IMR-90 (cell line): ENCODE data around the gene IGFBP3. TPM values are rescaled to one million over a fixed set of nuclear protein-coding genes. Genes with fewer than 3 reads are reported as not detected.

Experiments used
- ATAC-seq: fragments of 200-7000 bp; cut with Tn5 transposase; 2 replicates; pipeline ENCODE4 v1.9.1; 2020; ENCODE audit warnings: low read depth, mild to moderate bottlenecking, moderate library complexity
- BruUV-seq: library from RNA; stranded (reverse); fragments of 400-500 nt; replicated peaks from 2 replicates; lab custom pipeline; 2021; lab: Mats Ljungman, UMichigan
- CTCF ChIA-PET: fragments of 300-600 bp; formaldehyde crosslinking; extraction: SDS; loops from one replicate; lab custom pipeline; 2021; ENCODE audit warnings: antibody characterized with exemption; lab: Yijun Ruan, JAX
- POLR2A ChIA-PET: fragments of 300-600 bp; sonication (Branson Sonifier 250); formaldehyde crosslinking; loops from one replicate; lab custom pipeline; 2022; ENCODE audit warnings: antibody characterized with exemption; ENCODE audit not compliant: unreplicated experiment; lab: Charles Lee
- DNase-seq: peaks from one replicate; pipeline ENCODE4 v3.0.0; 2013
- H2AFZ ChIP-seq: replicated peaks from 2 replicates; pipeline ENCODE3; 2013; ENCODE audit warnings: low read length, mild to moderate bottlenecking; ENCODE audit not compliant: poor library complexity
- H2AK5ac ChIP-seq: 2 replicates; pipeline ENCODE4 v1.6.1; 2013; ENCODE audit warnings: low read depth, low read length, inconsistent platforms
- H2AK9ac ChIP-seq: replicated peaks from 2 replicates; pipeline ENCODE3; 2013; ENCODE audit warnings: mild to moderate bottlenecking, low read depth, low read length, moderate library complexity; ENCODE audit not compliant: poor library complexity
- H2BK120ac ChIP-seq: 2 replicates; pipeline ENCODE4 v1.6.1; 2013; ENCODE audit warnings: low read depth, low read length, inconsistent platforms
- H2BK15ac ChIP-seq: 3 replicates; pipeline ENCODE4 v1.6.1; 2013; ENCODE audit warnings: low read depth, low read length, inconsistent platforms
- H2BK20ac ChIP-seq: 2 replicates; pipeline ENCODE4 v1.6.1; 2013; ENCODE audit warnings: low read depth, mild to moderate bottlenecking, inconsistent platforms, low read length, moderate library complexity
- H2BK5ac ChIP-seq: 2 replicates; pipeline ENCODE4 v1.6.1; 2013; ENCODE audit warnings: mild to moderate bottlenecking, low read depth, low read length, inconsistent platforms; ENCODE audit not compliant: poor library complexity, severe bottlenecking
- H3K14ac ChIP-seq: replicated peaks from 2 replicates; pipeline ENCODE4 v1.6.1; 2013; ENCODE audit warnings: low read depth, low read length, inconsistent platforms
- H3K18ac ChIP-seq: 2 replicates; pipeline ENCODE4 v1.6.1; 2013; ENCODE audit warnings: low read depth, low read length, control low read depth
- H3K23ac ChIP-seq: 2 replicates; pipeline ENCODE4 v1.6.1; 2013; ENCODE audit warnings: low read depth, low read length, inconsistent platforms
- H3K27ac ChIP-seq: 2 replicates; pipeline ENCODE4 v1.5.1; 2013; ENCODE audit warnings: mild to moderate bottlenecking, control low read depth, low read length; ENCODE audit not compliant: insufficient read depth
- H3K27me3 ChIP-seq: 2 replicates; pipeline ENCODE4 v1.6.1; 2013; ENCODE audit warnings: low read length; ENCODE audit not compliant: control insufficient read depth, insufficient read depth
- H3K36me3 ChIP-seq: 2 replicates; pipeline ENCODE4 v1.6.1; 2013; ENCODE audit warnings: low read length, mixed read lengths; ENCODE audit not compliant: control insufficient read depth, insufficient read depth
- H3K4ac ChIP-seq: 2 replicates; pipeline ENCODE4 v1.6.1; 2013; ENCODE audit warnings: low read depth, low read length, inconsistent platforms
- H3K4me1 ChIP-seq: 2 replicates; pipeline ENCODE4 v1.6.1; 2013; ENCODE audit warnings: low read length, mixed read lengths; ENCODE audit not compliant: control insufficient read depth, insufficient read depth
- H3K4me2 ChIP-seq: 2 replicates; pipeline ENCODE4 v1.6.1; 2013; ENCODE audit warnings: low read depth, mild to moderate bottlenecking, control low read depth, low read length, moderate library complexity
- H3K4me3 ChIP-seq: 2 replicates; pipeline ENCODE4 v1.5.1; 2013; ENCODE audit warnings: low read depth, mild to moderate bottlenecking, control low read depth, low read length, moderate library complexity; ENCODE audit not compliant: insufficient read depth
- H3K56ac ChIP-seq: 2 replicates; pipeline ENCODE4 v1.6.1; 2013; ENCODE audit warnings: low read length, inconsistent platforms; ENCODE audit not compliant: insufficient read depth; ENCODE audit errors: extremely low read depth
- H3K79me1 ChIP-seq, 2 experiments: 2 replicates each; pipeline ENCODE4 v1.6.1; 2013; ENCODE audit warnings: low read length in 2 of 2, inconsistent platforms in 1 of 2, low read depth in 1 of 2
- H3K9ac ChIP-seq: 2 replicates; pipeline ENCODE4 v1.6.1; 2013; ENCODE audit warnings: low read depth, low read length, control low read depth
- H3K9me1 ChIP-seq: 2 replicates; pipeline ENCODE4 v1.6.1; 2013; ENCODE audit warnings: low read length, inconsistent platforms; ENCODE audit not compliant: insufficient read depth
- H3K9me3 ChIP-seq: 2 replicates; pipeline ENCODE4 v1.6.1; 2013; ENCODE audit warnings: low read length; ENCODE audit not compliant: control insufficient read depth, insufficient read depth
- H4K20me1 ChIP-seq: 2 replicates; pipeline ENCODE4 v1.6.1; 2013; ENCODE audit warnings: low read length, inconsistent platforms; ENCODE audit not compliant: insufficient read depth
- H4K5ac ChIP-seq: 2 replicates; pipeline ENCODE4 v1.6.1; 2013; ENCODE audit warnings: mild to moderate bottlenecking, low read depth, low read length, control low read depth
- H4K8ac ChIP-seq, 2 experiments: 2 replicates each; pipeline ENCODE4 v1.6.1; 2013; ENCODE audit warnings: low read depth in 2 of 2, low read length in 2 of 2, control low read depth in 1 of 2, inconsistent platforms in 1 of 2
- H4K91ac ChIP-seq: 2 replicates; pipeline ENCODE4 v1.6.1; 2013; ENCODE audit warnings: low read depth, low read length, inconsistent platforms; ENCODE audit not compliant: insufficient read depth
- CEBPB ChIP-seq: IDR thresholded peaks from 2 replicates; pipeline ENCODE4 v1.6.1; 2012; ENCODE audit warnings: low read depth, low read length, improper control_type of control experiment
- CHD1 ChIP-seq: IDR thresholded peaks from 2 replicates; pipeline ENCODE4 v1.6.1; 2012; ENCODE audit warnings: low read depth, low read length, improper control_type of control experiment
- FOS ChIP-seq: fragments of 150-350 bp; IDR thresholded peaks from 2 replicates; pipeline ENCODE4 v1.6.1; 2016; ENCODE audit warnings: low read depth, low read length
- MAZ ChIP-seq: IDR thresholded peaks from 2 replicates; pipeline ENCODE4 v1.6.1; 2012; ENCODE audit warnings: low read depth, mild to moderate bottlenecking, low read length, improper control_type of control experiment, moderate library complexity, borderline replicate concordance
- MXI1 ChIP-seq: IDR thresholded peaks from 2 replicates; pipeline ENCODE4 v1.6.1; 2012; ENCODE audit warnings: low read depth, mild to moderate bottlenecking, low read length, moderate library complexity, borderline replicate concordance
- NFE2L2 ChIP-seq: fragments of 150-350 bp; IDR thresholded peaks from 2 replicates; pipeline ENCODE4 v1.6.1; 2016; ENCODE audit warnings: low read depth, mild to moderate bottlenecking, low read length
- POLR2A ChIP-seq: IDR thresholded peaks from 2 replicates; pipeline ENCODE4 v1.6.1; 2012; ENCODE audit warnings: mild to moderate bottlenecking, low read depth, low read length
- RAD21 ChIP-seq: IDR thresholded peaks from 2 replicates; pipeline ENCODE4 v1.6.1; 2012; ENCODE audit warnings: low read length, improper control_type of control experiment
- RCOR1 ChIP-seq: IDR thresholded peaks from 2 replicates; pipeline ENCODE4 v1.6.1; 2012; ENCODE audit warnings: mild to moderate bottlenecking, low read length, improper control_type of control experiment; ENCODE audit not compliant: insufficient replicate concordance
- RFX5 ChIP-seq: IDR thresholded peaks from 2 replicates; pipeline ENCODE4 v1.8.0; 2012; ENCODE audit warnings: low read depth, mild to moderate bottlenecking, low read length, moderate library complexity
- SMC3 ChIP-seq: fragments of 150-350 bp; IDR thresholded peaks from 2 replicates; pipeline ENCODE4 v1.6.1; 2016; ENCODE audit warnings: low read depth, mild to moderate bottlenecking, antibody characterized with exemption, low read length, moderate library complexity
- WGBS, 2 experiments: methylation state at CpG; one replicate each; pipeline versions ENCODE4 v1.1.5 to v1.1.7; 2013; ENCODE audit warnings: missing lambda C conversion rate in 2 of 2; ENCODE audit not compliant: insufficient read length in 1 of 2; ENCODE audit errors: extremely low coverage in 2 of 2; 5-methylcytosine and 5-hydroxymethylcytosine counted together
- dilution Hi-C: fragments of 300-500 bp; cut with HindIII; formaldehyde crosslinking; loops from one replicate; pipeline ENCODE4 v1.14.3; 2018; ENCODE audit warnings: low sequenced_read_pairs; ENCODE audit not compliant: unreplicated experiment
- in situ Hi-C: fragments of 300-500 bp; cut with MboI; formaldehyde crosslinking; loops from 3 replicates; pipeline ENCODE4 v1.14.3; 2019; ENCODE audit warnings: low sequenced_read_pairs, inconsistent platforms, mixed read lengths
- intact Hi-C: fragments of 100-400 bp; cut with micrococcal nuclease; formaldehyde crosslinking; loops from 2 replicates; pipeline ENCODE4 v1.10.0; 2022
- polyA plus RNA-seq, 3 experiments: library from polyadenylated mRNA; depleted of rRNA; stranded (reverse); fragments of >200 nt; gene quantifications; 2 replicates each; pipeline ENCODE4 v1.2.3, GENCODE V29; 2012; ENCODE audit warnings: low replicate concordance in 1 of 3
- total RNA-seq: library from RNA; depleted of rRNA; stranded (reverse); fragments of >200 nt; gene quantifications from 2 replicates; pipeline ENCODE4 v1.2.3, GENCODE V29; 2012
- TF ChIP-seq, protein P1 (sequence below): conservative IDR thresholded peaks from 2 replicates; pipeline ENCODE4 v1.5.1; 2012; ENCODE audit warnings: mild to moderate bottlenecking, low read depth, low read length, improper control_type of control experiment
- TF ChIP-seq, protein P2 (sequence below): fragments of 150-350 bp; IDR thresholded peaks from 2 replicates; pipeline ENCODE4 v1.6.1; 2016; ENCODE audit warnings: low read depth, mild to moderate bottlenecking, low read length, moderate library complexity, borderline replicate concordance
- TF ChIP-seq, protein P3 (sequence below): fragments of 150-350 bp; IDR thresholded peaks from 2 replicates; pipeline ENCODE4 v1.6.1; 2017; ENCODE audit warnings: mild to moderate bottlenecking, antibody characterized with exemption, low read length, low read depth

The IGFBP3 gene
- total and polyA plus RNA-seq, 2 of the 4 experiments (the other 2 are of a cell fraction) = 272 to 601 TPM

DNA sequence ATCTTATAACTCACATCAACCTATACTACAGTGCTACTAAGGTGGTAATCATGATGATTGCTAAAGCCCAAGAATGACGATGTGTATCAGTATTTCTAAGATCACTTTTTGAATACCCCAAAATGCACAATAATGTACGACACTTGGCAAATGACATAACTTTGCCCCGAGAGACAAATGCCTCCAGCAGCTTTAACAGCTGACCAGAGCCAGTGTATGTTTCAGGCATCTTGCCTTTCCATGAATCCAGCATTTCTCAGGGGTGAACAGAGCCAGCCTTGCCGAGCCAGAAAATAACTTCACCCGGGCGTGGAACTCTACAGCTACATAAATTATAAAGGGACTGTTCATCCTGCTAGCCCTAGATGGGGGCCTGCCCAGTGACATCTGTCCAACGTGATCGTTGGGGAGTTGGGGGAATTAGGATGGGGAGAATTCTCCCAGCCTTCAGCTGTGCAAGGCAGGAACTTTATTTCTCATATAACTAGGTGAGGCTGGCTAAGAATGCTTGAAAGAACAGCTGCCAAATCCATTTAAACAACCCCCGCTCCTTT, 1.8 kb downstream of the IGFBP3 start:
- ChIA-PET POLR2A (no interaction called here), CTCF (interaction anchor here (0.6 to 2.1 kb wide), 5 partner anchors 30 to 1261 kb away, joined by 3 to 4 read pairs (median 3); no protein-coding TSS in a partner anchor)
- Histone ChIP-seq H3K27ac (no peak overlapping the region), H4K8ac (no peak overlapping the region; a peak in 1 of 4 replicates), H2BK20ac (no peak overlapping the region), H3K4me1 (peaks cover 14% of the 10 kb centered on the region), H2BK120ac (no peak overlapping the region), H4K91ac (no peak overlapping the region; the same call in 1 of the 2 replicates), H3K27me3 (no peaks in the 10 kb centered on the region), H2AFZ (peak overlapping the region; percentile 46), H2BK5ac (peak overlapping the region; percentile 38), H3K4ac (no peak overlapping the region), H3K18ac (no peak overlapping the region; the same call in 1 of the 2 replicates), H2BK15ac (no peak overlapping the region), H3K4me2 (peak overlapping the region; percentile 87), H3K9ac (peak overlapping the region; percentile 60; the same call in 1 of the 2 replicates), H3K9me1 (peaks cover 10% of the 10 kb centered on the region), H3K23ac (peak overlapping the region; percentile 87), H3K4me3 (peak overlapping the region; percentile 85), H2AK5ac (no peak overlapping the region; the same call in 1 of the 2 replicates), H2AK9ac (peak overlapping the region; percentile 43), H3K14ac (peak overlapping the region; percentile 63), H3K9me3 (no peaks in the 10 kb centered on the region), H3K79me1 (peaks cover 12 to 23% of the 10 kb centered on the region in 2 experiments; a peak in 3 of 4 replicates), H4K5ac (no peak overlapping the region), H3K36me3 (peaks cover 22% of the 10 kb centered on the region), H4K20me1 (peaks cover 25% of the 10 kb centered on the region), H3K56ac (peak overlapping the region; percentile 25; the same call in 1 of the 2 replicates)
- dilution Hi-C loops (no loop called here), in situ Hi-C loops (loop anchor here (5.0 to 25.0 kb wide), 2 partner anchors 1018 to 1263 kb away; no protein-coding TSS in a partner anchor), intact Hi-C loops (no loop called here)
- ATAC-seq (no peak), DNase-seq (no peak)
- TF ChIP-seq MAZ (no peak), RCOR1 (no peak), POLR2A (no peak), FOS (no peak), RAD21 (no peak), NFE2L2 (no peak), RFX5 (no peak), MXI1 (no peak), SMC3 (no peak), CEBPB (no peak), CHD1 (no peak)
- TF ChIP-seq, protein P1, sequence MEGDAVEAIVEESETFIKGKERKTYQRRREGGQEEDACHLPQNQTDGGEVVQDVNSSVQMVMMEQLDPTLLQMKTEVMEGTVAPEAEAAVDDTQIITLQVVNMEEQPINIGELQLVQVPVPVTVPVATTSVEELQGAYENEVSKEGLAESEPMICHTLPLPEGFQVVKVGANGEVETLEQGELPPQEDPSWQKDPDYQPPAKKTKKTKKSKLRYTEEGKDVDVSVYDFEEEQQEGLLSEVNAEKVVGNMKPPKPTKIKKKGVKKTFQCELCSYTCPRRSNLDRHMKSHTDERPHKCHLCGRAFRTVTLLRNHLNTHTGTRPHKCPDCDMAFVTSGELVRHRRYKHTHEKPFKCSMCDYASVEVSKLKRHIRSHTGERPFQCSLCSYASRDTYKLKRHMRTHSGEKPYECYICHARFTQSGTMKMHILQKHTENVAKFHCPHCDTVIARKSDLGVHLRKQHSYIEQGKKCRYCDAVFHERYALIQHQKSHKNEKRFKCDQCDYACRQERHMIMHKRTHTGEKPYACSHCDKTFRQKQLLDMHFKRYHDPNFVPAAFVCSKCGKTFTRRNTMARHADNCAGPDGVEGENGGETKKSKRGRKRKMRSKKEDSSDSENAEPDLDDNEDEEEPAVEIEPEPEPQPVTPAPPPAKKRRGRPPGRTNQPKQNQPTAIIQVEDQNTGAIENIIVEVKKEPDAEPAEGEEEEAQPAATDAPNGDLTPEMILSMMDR = no peak
- TF ChIP-seq, protein P2, sequence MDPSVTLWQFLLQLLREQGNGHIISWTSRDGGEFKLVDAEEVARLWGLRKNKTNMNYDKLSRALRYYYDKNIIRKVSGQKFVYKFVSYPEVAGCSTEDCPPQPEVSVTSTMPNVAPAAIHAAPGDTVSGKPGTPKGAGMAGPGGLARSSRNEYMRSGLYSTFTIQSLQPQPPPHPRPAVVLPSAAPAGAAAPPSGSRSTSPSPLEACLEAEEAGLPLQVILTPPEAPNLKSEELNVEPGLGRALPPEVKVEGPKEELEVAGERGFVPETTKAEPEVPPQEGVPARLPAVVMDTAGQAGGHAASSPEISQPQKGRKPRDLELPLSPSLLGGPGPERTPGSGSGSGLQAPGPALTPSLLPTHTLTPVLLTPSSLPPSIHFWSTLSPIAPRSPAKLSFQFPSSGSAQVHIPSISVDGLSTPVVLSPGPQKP = no peak
- TF ChIP-seq, protein P3, sequence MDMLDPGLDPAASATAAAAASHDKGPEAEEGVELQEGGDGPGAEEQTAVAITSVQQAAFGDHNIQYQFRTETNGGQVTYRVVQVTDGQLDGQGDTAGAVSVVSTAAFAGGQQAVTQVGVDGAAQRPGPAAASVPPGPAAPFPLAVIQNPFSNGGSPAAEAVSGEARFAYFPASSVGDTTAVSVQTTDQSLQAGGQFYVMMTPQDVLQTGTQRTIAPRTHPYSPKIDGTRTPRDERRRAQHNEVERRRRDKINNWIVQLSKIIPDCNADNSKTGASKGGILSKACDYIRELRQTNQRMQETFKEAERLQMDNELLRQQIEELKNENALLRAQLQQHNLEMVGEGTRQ = no peak
- no TSS peak for BruUV-seq
- 30% methylated on average over 2 of the region's 9 CpGs; no CpG with 5 or more reads in 1 of the 2 experiments for WGBS, 2 experiments
